CD4-positive, CD25-positive, alpha-beta regulatory T cell (primary cell): ENCODE measurements around the gene HSPA9. TPM values are rescaled to one million over a fixed set of nuclear protein-coding genes. Genes with fewer than 3 reads are reported as not detected.

Experiments used
- ATAC-seq, 2 donors: fragments of 150-1000 bp; cut with Tn5 transposase; one replicate each; pipeline ENCODE4 v1.10.0; 2021; ENCODE audit warnings: low read depth in 2 of 2, moderate number of reproducible peaks in 2 of 2, moderate library complexity in 1 of 2
- DNase-seq, 3 donors: peaks; one replicate each; pipeline versions ENCODE4 v3.0.0 to v3.0.0-alpha.2; 2012 to 2022; ENCODE audit warnings: mixed read lengths in 1 of 3
- H3K27ac ChIP-seq: one replicate; pipeline ENCODE4 v1.7.0; 2013; ENCODE audit warnings: mild to moderate bottlenecking, low read length; ENCODE audit not compliant: insufficient read depth, poor library complexity, severe bottlenecking
- H3K27me3 ChIP-seq: one replicate; pipeline ENCODE4 v1.7.0; 2013; ENCODE audit warnings: low read length; ENCODE audit not compliant: control insufficient read depth, insufficient read depth
- H3K36me3 ChIP-seq: one replicate; pipeline ENCODE4 v1.7.0; 2013; ENCODE audit warnings: mild to moderate bottlenecking, low read length, moderate library complexity; ENCODE audit not compliant: control insufficient read depth, insufficient read depth
- H3K4me1 ChIP-seq: 2 replicates; pipeline ENCODE4 v1.7.0; 2013; ENCODE audit warnings: mild to moderate bottlenecking, low read length; ENCODE audit not compliant: insufficient read depth, control insufficient read depth, poor library complexity, severe bottlenecking
- H3K4me3 ChIP-seq: one replicate; pipeline ENCODE4 v1.7.0; 2013; ENCODE audit warnings: low read depth, mild to moderate bottlenecking, low read length, moderate library complexity
- H3K9me3 ChIP-seq, 2 experiments: 1 replicate in 1 of 2; 2 replicates in 1 of 2; pipeline ENCODE4 v1.7.0; 2013; ENCODE audit warnings: low read length in 2 of 2, mild to moderate bottlenecking in 1 of 2, moderate library complexity in 1 of 2; ENCODE audit not compliant: control insufficient read depth in 2 of 2
- H3K27ac Mint-ChIP-seq, 3 donors: one replicate each; pipeline ENCODE4 v1.8.0; 2020 to 2022; ENCODE audit warnings: mild to moderate bottlenecking in 3 of 3, mixed read lengths in 3 of 3, moderate library complexity in 2 of 3
- H3K27me3 Mint-ChIP-seq: one replicate; pipeline ENCODE4 v1.8.0; 2022; ENCODE audit warnings: mild to moderate bottlenecking, mixed read lengths
- H3K36me3 Mint-ChIP-seq: one replicate; pipeline ENCODE4 v1.8.0; 2020; ENCODE audit warnings: mixed read lengths
- H3K4me1 Mint-ChIP-seq, 4 donors: one replicate each; pipeline ENCODE4 v1.8.0; 2020 to 2022; ENCODE audit warnings: mixed read lengths in 4 of 4, mild to moderate bottlenecking in 1 of 4
- H3K4me3 Mint-ChIP-seq, 4 donors: one replicate each; pipeline ENCODE4 v1.8.0; 2020 to 2022; ENCODE audit warnings: mild to moderate bottlenecking in 4 of 4, mixed read lengths in 4 of 4, moderate library complexity in 3 of 4
- H3K9me3 Mint-ChIP-seq, 7 donors: one replicate each; pipeline ENCODE4 v1.8.0; 2020 to 2022; ENCODE audit warnings: mixed read lengths in 7 of 7, mild to moderate bottlenecking in 3 of 7, moderate library complexity in 2 of 7
- polyA plus RNA-seq, 4 donors: library from polyadenylated mRNA; unstranded; fragments of 300-500 nt; fragmentation: Illumina TruSeq; gene quantifications; one replicate each; pipeline ENCODE4 v1.2.3, GENCODE V29; 2021
- total RNA-seq: library from RNA; stranded (reverse); gene quantifications from one replicate; pipeline ENCODE4 v1.2.3, GENCODE V29; 2022

Gene HSPA9
- total and polyA plus RNA-seq, 5 donors from 2014 or later, result 113 to 276 (median 121) TPM

GRCh38 chr5:138554143-138554542, 21.1 kb downstream of the HSPA9 start:
- no peak for DNase-seq
- Histone ChIP-seq H3K27ac (peak overlapping the region; percentile 3), H3K4me3 (no peak overlapping the region), H3K36me3 (peaks cover 54% of the 10 kb centered on the region), H3K27me3 (no peaks in the 10 kb centered on the region), H3K9me3 (no peaks in the 10 kb centered on the region), H3K4me1 (no peaks in the 10 kb centered on the region)
- H3K9me3 Mint-ChIP-seq, result no peaks in the 10 kb centered on the region
- H3K36me3 Mint-ChIP-seq, result peaks cover 38% of the 10 kb centered on the region
- no peak overlapping the region for H3K27ac Mint-ChIP-seq
- H3K27me3 Mint-ChIP-seq, result no peaks in the 10 kb centered on the region
- ATAC-seq, result no peak
- H3K4me1 Mint-ChIP-seq, result peaks cover 6 to 20% (median 11%) of the 10 kb centered on the region in 4 donors
- H3K4me3 Mint-ChIP-seq, result no peak overlapping the region

- peak overlapping the region in 2 of 3 donors; percentile 15 to 49 for H3K27ac Mint-ChIP-seq
- H3K36me3 Mint-ChIP-seq, result peaks cover 34% of the 10 kb centered on the region
- H3K4me3 ChIP-seq, result no peak overlapping the region
- H3K27me3 ChIP-seq, result no peaks in the 10 kb centered on the region
- peak overlapping the region; percentile 20 for H3K27ac ChIP-seq
- H3K4me3 Mint-ChIP-seq, result no peak overlapping the region
- peaks cover 48% of the 10 kb centered on the region for H3K36me3 ChIP-seq
- no peaks in the 10 kb centered on the region for H3K9me3 Mint-ChIP-seq
- peaks cover 10 to 21% (median 14%) of the 10 kb centered on the region in 4 donors for H3K4me1 Mint-ChIP-seq
- ATAC-seq (no peak), DNase-seq (no peak)
- H3K27me3 Mint-ChIP-seq, result no peaks in the 10 kb centered on the region
- no peaks in the 10 kb centered on the region for H3K9me3 ChIP-seq
- no peaks in the 10 kb centered on the region for H3K4me1 ChIP-seq
Measured at GRCh38 chr5:138553437-138554095, 21.6 kb downstream of the HSPA9 start.

DNA sequence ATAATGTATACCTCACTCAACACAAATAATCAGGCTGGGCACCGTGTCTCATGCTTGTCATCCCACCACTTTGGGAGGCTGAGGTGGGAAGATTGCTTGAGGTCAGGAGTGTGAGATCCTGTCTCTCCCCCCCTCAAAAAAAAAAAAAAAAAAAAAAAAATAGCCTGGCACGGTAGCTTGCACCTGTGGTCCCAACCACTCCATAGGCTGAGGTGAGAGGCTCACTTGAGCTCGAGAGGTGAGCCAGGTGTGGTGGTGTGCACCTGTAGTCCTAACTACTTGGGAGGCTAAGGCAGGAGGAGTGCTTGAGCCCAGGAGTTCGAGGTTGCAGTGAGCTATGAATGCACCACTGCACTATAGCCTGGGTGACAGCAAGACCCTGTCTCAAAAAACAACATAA, 22.5 kb downstream of the HSPA9 start:
- Mint-ChIP-seq H3K9me3 (peaks cover 0 to 1% (median 0%) of the 10 kb centered on the region in 7 donors), H3K4me1 (peaks cover 19 to 25% (median 22%) of the 10 kb centered on the region in 4 donors), H3K27ac (peak overlapping the region in 1 of 3 donors; percentile 49), H3K27me3 (no peaks in the 10 kb centered on the region), H3K4me3 (no peak overlapping the region), H3K36me3 (peaks cover 25% of the 10 kb centered on the region)
- ATAC-seq (no peak), DNase-seq (no peak)
- H3K27ac ChIP-seq, result no peak overlapping the region
- H3K27me3 ChIP-seq, result no peaks in the 10 kb centered on the region
- peaks cover 39% of the 10 kb centered on the region for H3K36me3 ChIP-seq
- H3K4me3 ChIP-seq, result no peak overlapping the region
- H3K9me3 ChIP-seq, result no peaks in the 10 kb centered on the region
- no peaks in the 10 kb centered on the region for H3K4me1 ChIP-seq

- DNase-seq (no peak), ATAC-seq (no peak)
- Mint-ChIP-seq H3K27me3 (no peaks in the 10 kb centered on the region), H3K4me3 (peak overlapping the region in 1 of 4 donors; percentile 69), H3K4me1 (peaks cover 22 to 53% (median 33%) of the 10 kb centered on the region in 4 donors), H3K9me3 (peaks cover 0 to 1% (median 0%) of the 10 kb centered on the region in 7 donors), H3K36me3 (peaks cover 7% of the 10 kb centered on the region), H3K27ac (no peak overlapping the region)
- Histone ChIP-seq H3K27me3 (no peaks in the 10 kb centered on the region), H3K9me3 (no peaks in the 10 kb centered on the region), H3K36me3 (peaks cover 6% of the 10 kb centered on the region), H3K27ac (no peak overlapping the region), H3K4me3 (no peak overlapping the region), H3K4me1 (peaks cover 19% of the 10 kb centered on the region)
Measured at GRCh38 chr5:138549414-138549813, 25.8 kb downstream of the HSPA9 start.

GRCh38 chr5:138545919-138546562, 29.2 kb downstream of the HSPA9 start:
- peaks cover 37 to 68% (median 49%) of the 10 kb centered on the region in 4 donors for H3K4me1 Mint-ChIP-seq
- H3K9me3 Mint-ChIP-seq, result peaks cover 0 to 1% (median 0%) of the 10 kb centered on the region in 7 donors
- no peaks in the 10 kb centered on the region for H3K27me3 Mint-ChIP-seq
- Histone ChIP-seq H3K27me3 (no peaks in the 10 kb centered on the region), H3K27ac (no peak overlapping the region), H3K9me3 (no peaks in the 10 kb centered on the region), H3K4me1 (peaks cover 41% of the 10 kb centered on the region), H3K36me3 (no peaks in the 10 kb centered on the region), H3K4me3 (no peak overlapping the region)
- peak overlapping the region in 2 of 3 donors; percentile 55 to 68 for H3K27ac Mint-ChIP-seq
- peak overlapping the region; percentile 51 to 81 (median 56) for H3K4me3 Mint-ChIP-seq
- peaks cover 8% of the 10 kb centered on the region for H3K36me3 Mint-ChIP-seq
- ATAC-seq (no peak), DNase-seq (no peak)

DNA sequence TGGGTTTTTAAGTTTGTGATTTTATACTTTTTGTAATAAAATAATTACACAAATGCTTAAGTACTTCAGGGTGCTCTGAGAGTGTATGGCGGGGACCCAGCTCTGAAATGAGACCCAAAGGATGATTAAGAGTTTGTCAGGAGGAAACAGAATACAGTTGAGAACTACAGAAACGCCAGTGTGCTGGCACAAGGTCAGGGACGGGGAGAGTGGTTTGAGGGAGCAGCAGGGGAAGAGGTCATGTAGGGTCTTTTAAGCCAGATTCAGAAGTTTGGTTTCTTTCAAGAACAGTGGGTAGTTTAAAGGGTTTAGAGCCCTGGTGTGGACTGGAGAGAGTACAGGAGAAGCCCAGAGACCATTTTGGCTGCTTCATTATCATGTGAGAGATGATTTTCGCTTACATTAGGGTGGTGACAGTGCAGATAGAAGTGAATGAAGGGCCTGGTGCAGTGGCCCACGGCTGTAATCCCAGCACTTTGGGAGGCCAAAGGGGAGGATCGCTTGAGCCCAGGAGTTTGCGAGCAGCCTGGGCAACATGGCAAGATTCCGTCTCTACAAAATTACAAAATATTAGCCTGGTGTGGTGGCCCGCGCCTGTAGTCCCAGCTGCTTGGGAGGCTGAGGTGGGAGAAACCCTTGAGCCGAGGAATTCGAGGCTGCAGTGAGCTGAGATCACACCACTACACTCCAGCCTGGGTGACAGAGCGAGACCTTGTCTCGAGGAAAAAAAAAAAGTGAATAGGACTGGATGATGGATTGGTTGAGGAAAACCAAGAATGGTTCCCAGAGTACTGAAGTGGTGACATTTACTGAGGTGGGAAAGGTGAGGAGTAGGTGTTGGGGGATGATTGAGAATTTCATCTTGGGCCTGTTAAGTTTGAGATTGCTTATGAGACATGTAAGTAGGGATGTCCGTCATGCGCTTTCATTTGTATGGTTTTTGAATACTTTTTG, 30.7 kb downstream of the HSPA9 start:
- Histone ChIP-seq H3K36me3 (peaks cover 4% of the 10 kb centered on the region), H3K4me3 (peak overlapping the region; percentile 95), H3K9me3 (no peaks in the 10 kb centered on the region), H3K27me3 (no peaks in the 10 kb centered on the region), H3K4me1 (peaks cover 53% of the 10 kb centered on the region), H3K27ac (peak overlapping the region; percentile 100)
- DNase-seq (peak in 1 of 3 donors; percentile 25), ATAC-seq (no peak)
- Mint-ChIP-seq H3K4me3 (peak overlapping the region; percentile 98 to 100 (median 99)), H3K9me3 (peaks cover 0 to 1% (median 0%) of the 10 kb centered on the region in 7 donors), H3K36me3 (peaks cover 10% of the 10 kb centered on the region), H3K27ac (peak overlapping the region; percentile 99 to 100 (median 100)), H3K27me3 (no peaks in the 10 kb centered on the region), H3K4me1 (peaks cover 43 to 82% (median 62%) of the 10 kb centered on the region in 4 donors)

- H3K4me3 ChIP-seq, result peak overlapping the region; percentile 95
- peaks cover 0 to 1% (median 0%) of the 10 kb centered on the region in 7 donors for H3K9me3 Mint-ChIP-seq
- peaks cover 6% of the 10 kb centered on the region for H3K36me3 ChIP-seq
- H3K4me1 Mint-ChIP-seq, result peaks cover 46 to 85% (median 67%) of the 10 kb centered on the region in 4 donors
- DNase-seq, result no peak
- no peaks in the 10 kb centered on the region for H3K27me3 ChIP-seq
- H3K4me3 Mint-ChIP-seq, result peak overlapping the region; percentile 98 to 100 (median 99)
- no peaks in the 10 kb centered on the region for H3K9me3 ChIP-seq
- H3K27me3 Mint-ChIP-seq, result no peaks in the 10 kb centered on the region
- peak overlapping the region; percentile 100 for H3K27ac ChIP-seq
- peak; percentile 46 to 47 for ATAC-seq
- peak overlapping the region; percentile 99 to 100 (median 100) for H3K27ac Mint-ChIP-seq
- peaks cover 8% of the 10 kb centered on the region for H3K36me3 Mint-ChIP-seq
- H3K4me1 ChIP-seq, result peaks cover 53% of the 10 kb centered on the region
Measured at GRCh38 chr5:138543730-138544104, 31.5 kb downstream of the HSPA9 start.
